WERI-Rb-1 (cell line): Measurements from ENCODE around the gene DLG4.

Experiments used
- DNase-seq: peaks from one replicate; pipeline ENCODE4 v3.0.0-alpha.2; 2020
- H3K27ac ChIP-seq: fragments of 250-450 bp; sonication (Bioruptor Pico); 2 replicates; pipeline ENCODE4 v1.5.1; 2020; ENCODE audit warnings: mild to moderate bottlenecking, moderate library complexity
- H3K27me3 ChIP-seq: fragments of 250-450 bp; sonication (Bioruptor Pico); 2 replicates; pipeline ENCODE4 v1.5.1; 2021; ENCODE audit warnings: mild to moderate bottlenecking, low read depth, moderate library complexity; ENCODE audit not compliant: insufficient read depth, severe bottlenecking
- H3K36me3 ChIP-seq: fragments of 250-450 bp; sonication (Bioruptor Pico); 2 replicates; pipeline ENCODE4 v1.5.1; 2020; ENCODE audit warnings: mild to moderate bottlenecking, moderate library complexity
- H3K4me3 ChIP-seq: 2 replicates; pipeline ENCODE4 v1.5.1; 2011; ENCODE audit warnings: low read depth, mild to moderate bottlenecking, control low read depth, low read length
- H3K9me3 ChIP-seq: fragments of 250-450 bp; sonication (Bioruptor Pico); 2 replicates; pipeline ENCODE4 v1.5.1; 2021; ENCODE audit warnings: mild to moderate bottlenecking, moderate library complexity; ENCODE audit not compliant: severe bottlenecking
- TF ChIP-seq, protein P1 (sequence below): IDR thresholded peaks from 2 replicates; pipeline ENCODE4 v1.5.1; 2011; ENCODE audit warnings: low read depth, mild to moderate bottlenecking, control low read depth, inconsistent platforms, low read length

DLG4 gene

DNA sequence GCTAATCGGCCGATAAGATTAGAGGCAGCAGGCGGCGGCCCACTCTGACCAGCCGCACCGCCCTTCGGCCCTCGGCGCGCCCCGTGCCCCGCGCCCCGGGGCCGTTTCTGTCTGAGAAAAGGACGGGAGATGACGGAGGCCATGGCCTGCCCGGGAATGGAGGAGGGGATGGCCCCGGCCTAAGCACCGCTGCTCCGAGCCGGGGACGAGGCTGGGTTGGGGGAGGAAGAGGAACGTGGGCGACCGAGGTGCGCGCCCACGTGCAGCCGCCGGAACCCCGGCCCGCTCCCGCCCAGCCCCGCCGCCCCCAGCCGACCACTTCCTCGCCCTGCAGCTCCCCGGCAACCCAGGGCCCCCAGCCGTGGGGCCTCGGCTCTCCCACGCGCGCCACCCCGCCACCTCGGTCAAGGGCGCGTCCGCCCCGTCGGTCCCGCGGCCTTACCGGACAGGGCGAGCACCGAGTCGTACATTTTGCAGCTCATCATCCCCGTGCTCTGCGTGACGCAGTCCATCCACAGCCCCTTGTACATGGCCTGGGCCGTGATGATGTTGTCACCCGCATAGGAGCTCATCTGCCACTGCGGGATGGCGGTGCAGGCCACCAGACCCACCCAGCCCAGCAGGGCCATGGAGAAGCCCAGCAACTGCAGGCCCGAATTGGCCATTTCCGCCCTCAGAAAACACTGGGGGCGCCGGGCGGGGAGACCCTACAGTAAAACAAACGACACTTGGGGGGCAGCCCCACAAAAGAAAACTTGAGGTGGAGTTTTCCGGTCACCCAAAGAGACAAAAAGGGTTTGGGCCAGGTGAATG is 41.9 kb upstream of the DLG4 start:
- DNase-seq: no peak
- peak overlapping the region; percentile 56 for H3K4me3 ChIP-seq
- TF ChIP-seq, protein P1, sequence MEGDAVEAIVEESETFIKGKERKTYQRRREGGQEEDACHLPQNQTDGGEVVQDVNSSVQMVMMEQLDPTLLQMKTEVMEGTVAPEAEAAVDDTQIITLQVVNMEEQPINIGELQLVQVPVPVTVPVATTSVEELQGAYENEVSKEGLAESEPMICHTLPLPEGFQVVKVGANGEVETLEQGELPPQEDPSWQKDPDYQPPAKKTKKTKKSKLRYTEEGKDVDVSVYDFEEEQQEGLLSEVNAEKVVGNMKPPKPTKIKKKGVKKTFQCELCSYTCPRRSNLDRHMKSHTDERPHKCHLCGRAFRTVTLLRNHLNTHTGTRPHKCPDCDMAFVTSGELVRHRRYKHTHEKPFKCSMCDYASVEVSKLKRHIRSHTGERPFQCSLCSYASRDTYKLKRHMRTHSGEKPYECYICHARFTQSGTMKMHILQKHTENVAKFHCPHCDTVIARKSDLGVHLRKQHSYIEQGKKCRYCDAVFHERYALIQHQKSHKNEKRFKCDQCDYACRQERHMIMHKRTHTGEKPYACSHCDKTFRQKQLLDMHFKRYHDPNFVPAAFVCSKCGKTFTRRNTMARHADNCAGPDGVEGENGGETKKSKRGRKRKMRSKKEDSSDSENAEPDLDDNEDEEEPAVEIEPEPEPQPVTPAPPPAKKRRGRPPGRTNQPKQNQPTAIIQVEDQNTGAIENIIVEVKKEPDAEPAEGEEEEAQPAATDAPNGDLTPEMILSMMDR: no peak
- H3K27ac ChIP-seq: peak overlapping the region; percentile 71
- no peaks in the 10 kb centered on the region for H3K9me3 ChIP-seq
- peaks cover 31% of the 10 kb centered on the region for H3K36me3 ChIP-seq
- H3K27me3 ChIP-seq: no peaks in the 10 kb centered on the region

DNA sequence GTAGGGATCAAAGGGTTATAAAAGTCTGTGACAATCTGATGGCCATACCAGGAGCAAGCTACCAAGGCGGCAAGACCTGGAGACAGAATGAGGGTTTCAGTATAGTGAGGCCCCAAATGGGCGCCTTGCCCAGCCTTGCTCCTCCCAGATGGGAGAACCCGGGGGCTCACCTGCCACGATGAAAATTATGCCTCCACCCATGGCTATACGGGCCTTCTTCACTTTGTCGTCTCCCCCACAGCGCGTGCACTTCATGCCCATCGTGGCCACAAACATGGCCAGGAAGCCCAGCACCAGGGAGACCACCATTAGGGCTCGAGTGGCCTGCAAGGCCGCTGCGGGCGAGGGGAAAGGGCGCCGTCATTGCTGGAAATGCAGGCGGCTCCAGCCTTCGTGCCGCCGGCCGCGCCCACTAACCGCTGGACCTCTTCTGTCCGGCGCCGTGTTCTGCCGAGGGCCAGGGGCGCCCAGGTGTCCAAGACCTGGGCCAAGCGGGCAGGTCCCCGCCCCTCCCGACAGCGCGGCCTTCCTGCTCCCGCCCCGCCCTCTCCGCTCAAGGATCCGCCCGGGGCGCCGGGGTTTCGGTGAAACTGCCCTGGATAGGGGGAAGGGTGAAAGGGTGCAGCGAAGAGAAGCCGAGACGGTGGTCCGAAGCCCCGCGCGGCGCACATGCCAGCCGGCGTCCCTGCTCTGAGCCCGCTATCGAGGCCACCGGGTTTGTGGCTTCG is 41.2 kb upstream of the DLG4 start:
- TF ChIP-seq, protein P1: no peak
- Histone ChIP-seq H3K9me3 (no peaks in the 10 kb centered on the region), H3K27ac (peak overlapping the region; percentile 71), H3K4me3 (peak overlapping the region; percentile 56), H3K36me3 (peaks cover 39% of the 10 kb centered on the region), H3K27me3 (no peaks in the 10 kb centered on the region)
- DNase-seq: peak; percentile 70

DNA sequence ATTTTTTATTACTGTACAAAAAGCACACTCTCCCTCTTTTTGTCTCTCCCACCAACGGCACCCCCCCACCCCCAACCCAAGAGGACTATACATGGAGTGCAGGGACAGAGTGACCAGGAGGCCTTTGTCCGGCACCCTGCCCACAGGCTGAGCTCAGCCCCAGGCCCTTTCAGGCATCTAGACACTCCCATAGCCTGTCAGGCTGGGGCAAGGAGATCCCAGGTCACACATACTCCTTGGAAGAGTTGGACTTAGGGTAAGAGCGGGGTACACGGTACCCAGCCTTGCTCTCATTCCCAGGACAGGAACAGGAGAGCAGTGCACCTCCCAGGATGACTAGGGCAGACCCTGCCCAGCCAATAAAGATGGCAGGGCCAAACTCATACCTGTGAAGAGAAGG is 40.5 kb upstream of the DLG4 start:
- H3K27me3 ChIP-seq: no peaks in the 10 kb centered on the region
- no peak for DNase-seq
- peak overlapping the region; percentile 71 for H3K27ac ChIP-seq
- TF ChIP-seq, protein P1: no peak
- peaks cover 46% of the 10 kb centered on the region for H3K36me3 ChIP-seq
- H3K4me3 ChIP-seq: no peak overlapping the region
- no peaks in the 10 kb centered on the region for H3K9me3 ChIP-seq

DNA sequence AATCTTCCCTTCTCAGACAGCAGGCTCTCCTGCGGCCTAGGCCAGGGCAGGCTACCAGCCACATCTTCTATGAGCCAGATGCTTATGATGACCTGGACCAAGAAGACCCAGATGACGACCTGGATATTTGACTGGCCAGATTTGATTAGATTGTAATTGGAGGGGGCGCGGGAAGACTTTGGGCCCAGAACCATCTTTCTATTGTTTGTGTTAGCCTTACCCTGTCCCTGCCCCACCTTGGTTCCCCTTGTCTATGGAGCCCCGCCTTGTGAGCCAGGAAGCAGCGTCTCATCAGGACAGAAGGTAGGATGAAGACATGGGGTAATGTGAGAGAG is 39.9 kb upstream of the DLG4 start:
- DNase-seq: no peak
- TF ChIP-seq, protein P1: no peak
- Histone ChIP-seq H3K27ac (no peak overlapping the region), H3K4me3 (no peak overlapping the region), H3K36me3 (peaks cover 52% of the 10 kb centered on the region), H3K9me3 (no peaks in the 10 kb centered on the region), H3K27me3 (no peaks in the 10 kb centered on the region)

DNA sequence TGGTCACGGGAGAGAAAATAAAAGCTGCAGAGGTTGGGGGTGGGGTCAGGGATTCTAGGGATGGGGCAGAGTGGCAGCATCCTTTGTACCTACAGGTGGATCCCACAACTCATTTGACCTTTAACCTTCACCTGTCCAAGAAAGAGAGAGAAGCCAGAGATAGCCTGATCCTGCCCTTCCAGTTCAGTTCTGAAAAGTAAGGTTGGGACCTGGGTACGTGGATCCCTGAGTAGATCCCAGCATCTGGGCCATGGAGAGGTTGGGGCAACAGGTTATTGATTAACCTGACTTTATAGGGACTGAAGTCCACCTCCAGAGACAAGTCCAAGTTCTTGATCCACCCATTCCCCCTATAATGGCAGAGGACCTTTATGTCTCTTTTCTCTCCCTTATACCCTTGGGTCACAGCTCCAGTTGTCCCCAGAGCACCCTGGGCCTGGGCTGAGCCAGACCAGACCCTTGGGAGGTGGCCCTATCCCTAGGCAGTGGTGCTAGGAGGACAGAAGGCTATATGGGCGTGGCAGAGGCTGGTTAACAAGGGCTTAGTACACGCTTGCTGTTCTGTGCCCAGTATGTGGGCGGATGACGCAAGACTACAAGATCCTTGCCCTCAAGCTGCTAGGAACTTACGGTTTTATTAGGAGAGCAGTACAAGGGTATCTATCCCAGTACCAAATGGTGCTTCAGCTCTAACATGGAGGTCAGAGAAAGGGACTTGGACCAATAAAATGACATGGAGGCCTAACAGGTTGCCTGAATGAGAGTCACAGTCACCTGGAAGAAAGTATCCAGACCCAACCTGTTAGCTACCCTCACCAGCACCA is 39.3 kb upstream of the DLG4 start:
- no peaks in the 10 kb centered on the region for H3K9me3 ChIP-seq
- no peaks in the 10 kb centered on the region for H3K27me3 ChIP-seq
- no peak for DNase-seq
- peaks cover 58% of the 10 kb centered on the region for H3K36me3 ChIP-seq
- TF ChIP-seq, protein P1: no peak
- H3K27ac ChIP-seq: no peak overlapping the region
- H3K4me3 ChIP-seq: no peak overlapping the region
